ENCODE data around the gene ZNF236. TPM values are rescaled to one million over a fixed set of nuclear protein-coding genes. Genes with fewer than 3 reads are reported as not detected.
A peak's percentile ranks its signal among the peaks of the same experiment; 100 is the strongest.

ZNF236 gene
- total RNA-seq, 6 donors from 2014 or later, result 9.0 to 27.2 (median 14.8) TPM

DNA sequence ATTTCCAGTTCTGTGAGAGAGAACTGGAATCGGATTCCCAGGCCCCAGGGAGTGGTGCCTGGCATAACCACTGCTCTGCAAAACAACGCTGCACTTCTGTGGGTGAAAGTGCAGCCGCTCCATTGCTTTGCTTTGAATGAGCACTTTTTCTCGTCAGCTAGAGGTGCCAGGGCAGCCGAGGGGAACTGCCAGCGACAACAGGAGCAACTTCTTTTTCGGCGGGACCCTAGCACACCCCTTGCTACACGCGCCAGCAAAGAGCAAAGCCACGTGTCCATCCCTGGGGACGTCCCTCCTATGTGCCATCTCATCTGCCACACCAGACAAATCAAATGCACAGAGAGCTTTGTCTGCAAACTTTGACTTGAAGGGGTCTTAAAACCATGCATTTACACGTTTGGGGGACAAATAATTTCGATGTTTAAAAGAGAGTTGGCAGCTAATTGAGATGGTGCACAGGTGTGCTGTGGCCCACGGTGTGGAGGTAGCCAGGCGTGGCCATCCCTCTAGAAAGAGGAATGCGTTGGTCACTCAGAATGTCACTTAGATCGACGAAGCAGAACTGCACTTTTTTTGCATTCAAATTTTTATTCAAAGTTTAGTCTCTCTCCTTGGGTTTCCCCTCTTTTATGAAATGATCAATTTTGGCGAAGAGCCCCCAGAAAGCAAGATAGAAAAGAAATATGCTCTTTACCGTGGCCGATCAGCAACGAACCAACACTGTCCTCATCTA is 158.5 kb downstream of the ZNF236 start:
- TF ChIP-seq POLR2A (IDR thresholded peaks at IDR 0.05) (no peak), POLR2AphosphoS5 (IDR thresholded peaks at IDR 0.05) (no peak), EP300 (IDR thresholded peaks at IDR 0.05) (no peak), CTCF (IDR thresholded peaks at IDR 0.05) (no peak)
- WGBS, 2 donors, result 85 to 87% methylated on average over 22 to 23 of the region's 23 CpGs
- H3K27ac ChIP-seq, result no peak overlapping the region

DNA sequence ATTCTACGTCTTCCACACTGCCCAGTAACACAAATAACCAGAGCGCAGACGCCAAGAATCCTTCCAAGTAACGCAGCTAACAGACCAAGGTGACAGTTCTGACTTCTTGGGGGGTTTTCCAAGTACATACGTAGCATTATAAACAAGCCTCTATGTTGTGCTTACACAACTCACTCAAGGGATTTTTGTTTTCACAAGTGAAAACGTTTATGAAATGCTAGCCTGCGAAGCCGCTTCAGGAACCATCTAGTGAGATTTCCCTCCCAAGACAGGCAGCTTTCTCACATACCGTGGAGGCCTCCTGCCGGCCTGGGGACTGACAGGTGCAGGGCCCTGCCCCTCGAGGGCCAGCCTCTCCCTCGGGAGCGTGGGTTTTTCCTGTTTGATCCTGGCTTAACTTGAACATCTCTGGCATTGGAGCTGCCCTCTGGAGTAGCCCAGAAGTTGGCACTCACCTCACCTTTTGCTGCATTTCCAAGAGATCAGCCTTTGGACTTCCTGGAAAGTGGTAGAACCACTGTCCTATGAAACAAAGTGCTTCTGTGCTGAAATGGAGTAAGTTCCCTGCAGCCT is 159.1 kb downstream of the ZNF236 start:
- ATAC-seq (ENCODE audit: low FRiP score in 2 of 2) (no peak), DNase-seq (no peak)
- Histone ChIP-seq H3K27me3 (no peaks in the 10 kb centered on the region), H3K4me1 (peaks cover 0 to 7% (median 4%) of the 10 kb centered on the region in 4 donors), H3K9me3 (no peaks in the 10 kb centered on the region), H3K27ac (no peak overlapping the region), H3K36me3 (no peaks in the 10 kb centered on the region), H3K4me3 (no peak overlapping the region)
- 68 to 75% methylated on average over 12 to 13 of the region's 13 CpGs for WGBS, 2 donors
- no peak for TF ChIP-seq POLR2A (IDR thresholded peaks at IDR 0.05)
- TF ChIP-seq CTCF (IDR thresholded peaks at IDR 0.05), result no peak
- no peak for TF ChIP-seq EP300 (IDR thresholded peaks at IDR 0.05)
- no peak for TF ChIP-seq POLR2AphosphoS5 (IDR thresholded peaks at IDR 0.05)

More for the DNA sequence above, 158.5 kb downstream of the ZNF236 start:
- H3K4me3 ChIP-seq, result no peak overlapping the region
- no peaks in the 10 kb centered on the region for H3K9me3 ChIP-seq
- H3K4me1 ChIP-seq, result peaks cover 0 to 7% (median 4%) of the 10 kb centered on the region in 4 donors
- no peaks in the 10 kb centered on the region for H3K36me3 ChIP-seq
- DNase-seq (no peak), ATAC-seq (ENCODE audit: low FRiP score in 2 of 2) (no peak)
- no peaks in the 10 kb centered on the region for H3K27me3 ChIP-seq

- TF ChIP-seq CTCF (IDR thresholded peaks at IDR 0.05), result no peak
- no peak for TF ChIP-seq POLR2A (IDR thresholded peaks at IDR 0.05)
- TF ChIP-seq EP300 (IDR thresholded peaks at IDR 0.05), result no peak
- no peak for TF ChIP-seq POLR2AphosphoS5 (IDR thresholded peaks at IDR 0.05)
- ATAC-seq (ENCODE audit: low FRiP score in 2 of 2) (no peak), DNase-seq (no peak)
- Histone ChIP-seq H3K27ac (no peak overlapping the region), H3K36me3 (no peaks in the 10 kb centered on the region), H3K9me3 (no peaks in the 10 kb centered on the region), H3K4me1 (peaks cover 0 to 7% (median 4%) of the 10 kb centered on the region in 4 donors), H3K4me3 (no peak overlapping the region), H3K27me3 (no peaks in the 10 kb centered on the region)
- 89 to 92% methylated on average over 5 of the region's 5 CpGs for WGBS, 2 donors
Measured at GRCh38 chr18:76982038-76982437, 159.7 kb downstream of the ZNF236 start.

GRCh38 chr18:76982841-76983583 is 160.7 kb downstream of the ZNF236 start:
- 18 to 21% methylated on average over 10 to 15 of the region's 15 CpGs for WGBS, 2 donors
- peak; percentile 78 to 91 (median 89) for TF ChIP-seq CTCF (IDR thresholded peaks at IDR 0.05)
- TF ChIP-seq EP300 (IDR thresholded peaks at IDR 0.05), result no peak
- Histone ChIP-seq H3K4me1 (peaks cover 0 to 7% (median 4%) of the 10 kb centered on the region in 4 donors), H3K27me3 (no peaks in the 10 kb centered on the region), H3K4me3 (no peak overlapping the region), H3K36me3 (no peaks in the 10 kb centered on the region), H3K9me3 (no peaks in the 10 kb centered on the region), H3K27ac (no peak overlapping the region)
- DNase-seq (peak; percentile 90 to 91), ATAC-seq (ENCODE audit: low FRiP score in 2 of 2) (peak; percentile 87 to 91)
